Suppressor macrophage treated with lipopolysaccharide for 1 hour (primary cell): ENCODE measurements around the gene MTUS2.
"Not testable (repeated sequence)": the region's sequence is repeated elsewhere in the genome, so short reads cannot be mapped to it uniquely, and the experiment has no call there.

Source experiments
- DNase-seq, 3 donors: peaks; one replicate each; pipeline ENCODE4 v3.0.0-alpha.2; 2020 to 2022

The MTUS2 gene

DNA sequence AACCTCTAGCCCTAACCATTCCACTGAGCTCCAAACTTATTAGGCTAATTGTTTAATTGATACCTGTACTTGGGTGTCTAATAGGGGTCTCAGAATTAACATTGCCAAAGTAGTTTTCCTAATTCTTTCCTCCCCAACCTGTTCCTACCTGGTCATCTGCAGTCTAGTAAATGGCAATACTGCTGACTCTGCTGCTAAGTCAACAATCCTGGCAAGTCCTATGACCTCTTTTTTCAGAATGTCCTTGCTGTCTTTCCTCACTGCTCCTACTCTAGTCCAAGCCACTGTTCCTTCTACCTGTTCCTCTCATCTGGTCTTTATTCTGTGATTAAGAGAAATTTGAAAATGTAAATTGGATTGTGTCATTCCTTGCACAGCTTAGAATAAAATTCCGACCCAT, 143.9 kb downstream of the MTUS2 start:
- no peak for DNase-seq

DNA sequence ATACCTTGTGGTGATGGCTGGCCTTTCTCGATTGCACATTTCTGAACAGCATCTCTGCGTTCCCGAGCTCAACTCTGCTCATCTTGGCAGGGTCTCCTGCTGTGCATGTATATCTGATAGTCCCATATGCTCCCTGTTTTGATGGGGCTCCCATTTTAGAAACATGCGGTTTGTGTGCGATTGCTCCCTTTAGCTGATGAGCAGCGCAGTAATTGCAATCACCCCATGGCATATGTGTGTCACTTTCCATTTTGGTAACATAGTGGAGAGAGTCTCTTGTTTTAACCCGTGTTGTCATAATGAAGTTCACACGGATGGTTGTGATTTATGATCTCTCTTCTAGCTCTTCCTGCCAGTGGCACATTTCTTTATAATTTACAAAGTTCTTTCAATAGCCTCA, 144.7 kb downstream of the MTUS2 start:
- DNase-seq = no peak

DNA sequence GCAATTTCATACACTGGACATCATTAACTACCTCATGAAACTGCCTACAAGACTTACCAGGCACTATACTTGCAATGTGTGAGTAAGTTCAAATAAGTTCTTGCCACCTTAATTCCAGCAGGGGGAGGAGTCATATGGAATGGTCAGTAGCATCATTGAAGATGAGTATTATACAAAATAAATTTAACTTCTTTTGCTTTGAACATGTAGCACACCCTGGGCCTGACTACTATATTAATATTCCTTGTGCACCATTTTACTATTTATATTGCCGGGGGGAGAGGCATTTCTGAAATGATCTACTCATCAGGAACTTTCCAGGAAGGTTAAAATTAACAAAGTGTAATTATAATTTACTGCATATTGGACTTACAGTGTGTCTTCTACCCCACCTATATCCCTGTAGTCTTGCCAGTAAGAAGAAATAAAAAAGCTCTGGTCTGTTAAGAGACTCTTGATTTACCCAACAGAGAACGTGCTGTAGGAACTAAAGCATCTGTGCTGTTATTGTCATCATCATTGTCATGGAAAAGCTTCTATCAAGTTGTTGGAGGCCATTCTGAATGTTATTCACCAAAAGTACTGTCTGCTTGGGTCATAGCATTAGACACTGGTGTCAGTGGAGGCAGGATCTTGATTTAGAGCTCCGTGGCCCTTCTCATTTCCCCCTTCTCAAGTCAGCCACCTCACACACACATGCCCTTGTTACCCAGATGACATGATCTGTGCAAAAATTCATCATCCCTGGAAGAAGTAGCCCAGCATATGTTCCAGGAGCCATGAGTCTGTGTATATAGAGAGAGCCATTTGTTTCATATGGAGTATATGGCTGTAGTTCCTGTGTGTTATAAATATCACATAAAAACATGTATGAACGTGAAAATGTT, 147.1 kb downstream of the MTUS2 start:
- no peak for DNase-seq

DNA sequence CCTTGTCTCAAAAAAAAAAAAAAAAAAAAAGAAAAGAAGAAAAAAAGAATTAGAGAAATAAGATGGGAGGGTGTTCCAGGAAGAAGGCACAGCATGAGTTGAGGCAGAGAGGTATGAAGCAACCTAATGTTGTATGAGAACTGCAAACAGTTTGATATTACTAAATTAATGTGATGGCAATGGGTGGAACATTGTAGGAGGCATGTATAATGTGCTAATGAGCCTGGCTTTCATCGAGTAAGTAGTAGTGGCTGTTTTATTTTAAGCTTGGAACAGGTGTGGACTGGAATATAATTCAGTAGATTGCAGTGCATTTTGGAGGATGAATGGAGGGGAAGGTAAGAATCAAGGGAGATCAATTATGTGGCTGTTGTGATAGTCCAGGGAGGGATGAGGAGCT, 156.1 kb downstream of the MTUS2 start:
- no peak for DNase-seq

DNA sequence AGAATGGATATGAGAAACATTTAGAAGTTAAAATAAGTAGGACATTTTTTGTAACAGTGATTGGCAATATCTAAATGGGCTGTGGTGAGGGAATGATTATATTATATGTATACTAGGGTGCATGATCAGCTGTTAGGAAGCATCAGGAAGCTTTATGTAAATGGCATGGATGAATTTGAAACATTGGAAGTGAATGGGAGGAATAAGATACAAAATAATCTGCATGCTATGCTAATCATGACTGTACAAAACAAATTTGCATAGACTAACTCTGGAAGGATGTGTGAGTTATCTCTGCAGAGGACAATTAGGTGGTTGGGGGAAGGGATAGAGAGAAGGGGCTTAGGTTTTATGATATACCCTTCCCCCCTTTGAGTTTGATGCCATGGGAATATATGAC, 156.5 kb downstream of the MTUS2 start:
- no peak for DNase-seq

DNA sequence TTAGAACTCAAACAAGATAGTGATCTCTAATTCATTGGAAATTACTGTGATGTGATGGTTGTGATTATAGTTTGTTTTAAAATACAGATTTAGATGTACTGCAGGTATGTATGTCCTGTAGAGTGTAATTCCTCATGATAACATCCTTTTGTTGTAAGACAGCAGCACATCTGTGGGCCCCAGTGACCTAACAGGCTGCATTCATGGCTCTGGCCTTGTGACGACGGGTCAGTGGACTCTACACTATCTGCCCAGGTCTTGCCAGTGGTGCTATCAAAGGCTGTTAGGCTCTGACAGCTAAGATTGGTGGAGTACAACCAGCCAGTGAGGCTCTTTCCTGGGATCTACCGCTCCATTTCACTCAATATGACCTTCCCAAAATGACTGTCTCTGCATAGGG, 158.4 kb downstream of the MTUS2 start:
- DNase-seq = no peak

DNA sequence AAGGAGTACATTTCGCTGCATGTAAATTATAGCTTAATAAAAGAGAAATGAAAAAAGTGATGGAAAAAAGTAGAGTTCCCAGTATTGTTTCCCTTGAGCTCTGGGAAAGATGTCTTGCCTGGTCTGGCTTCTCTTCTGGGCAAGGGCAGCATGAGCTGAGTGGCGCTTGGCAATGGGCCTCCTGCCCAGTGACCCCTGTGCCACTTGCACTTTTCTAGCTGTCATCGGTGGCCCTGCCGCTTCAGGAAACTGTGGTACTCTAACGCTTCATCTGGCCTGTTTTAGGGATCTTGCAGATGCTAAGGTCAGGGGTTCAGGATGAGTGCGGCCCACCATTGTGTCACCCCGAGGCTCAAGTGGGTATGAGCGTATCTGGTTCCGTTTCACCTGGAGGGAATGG, 161.4 kb downstream of the MTUS2 start:
- no peak for DNase-seq

DNA sequence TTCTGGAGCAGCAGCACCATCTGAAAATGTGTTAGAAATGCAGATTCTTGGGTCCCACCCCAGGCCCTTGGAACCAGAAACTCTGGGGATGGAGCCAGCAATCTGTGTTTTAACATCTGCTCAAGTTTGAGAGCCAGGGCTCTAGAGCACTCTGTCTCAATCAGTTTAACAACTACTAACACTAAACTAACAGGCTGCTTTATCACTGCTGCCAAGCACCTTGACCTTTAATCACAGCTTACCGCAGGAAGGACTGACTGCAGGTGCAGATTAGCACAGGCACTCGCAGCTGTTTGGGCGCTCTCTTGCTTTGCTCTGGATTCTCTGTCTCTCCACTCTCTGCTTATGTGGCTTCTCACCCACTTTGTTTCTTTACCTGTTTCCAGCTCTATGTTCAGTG, 163.5 kb downstream of the MTUS2 start:
- DNase-seq = no peak

DNA sequence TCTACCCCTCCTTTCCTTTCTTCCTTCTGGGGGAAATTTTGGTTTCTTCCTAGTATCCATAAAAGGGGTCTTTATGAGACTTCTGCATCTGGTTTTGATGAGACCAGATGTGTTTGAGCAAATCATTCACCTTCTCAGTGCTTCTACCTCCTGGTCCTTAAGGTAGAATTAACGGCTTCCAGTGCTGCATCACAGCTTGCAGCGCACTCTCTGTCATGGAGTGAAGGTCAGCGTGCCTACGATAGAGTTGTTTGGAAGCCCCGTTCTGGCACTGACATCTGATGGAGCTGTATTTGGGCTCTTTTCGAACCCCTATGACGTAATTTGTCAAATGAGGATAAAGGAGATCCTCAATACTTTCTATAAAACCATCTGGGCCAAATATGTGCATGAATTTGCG, 164.2 kb downstream of the MTUS2 start:
- DNase-seq = no peak

DNA sequence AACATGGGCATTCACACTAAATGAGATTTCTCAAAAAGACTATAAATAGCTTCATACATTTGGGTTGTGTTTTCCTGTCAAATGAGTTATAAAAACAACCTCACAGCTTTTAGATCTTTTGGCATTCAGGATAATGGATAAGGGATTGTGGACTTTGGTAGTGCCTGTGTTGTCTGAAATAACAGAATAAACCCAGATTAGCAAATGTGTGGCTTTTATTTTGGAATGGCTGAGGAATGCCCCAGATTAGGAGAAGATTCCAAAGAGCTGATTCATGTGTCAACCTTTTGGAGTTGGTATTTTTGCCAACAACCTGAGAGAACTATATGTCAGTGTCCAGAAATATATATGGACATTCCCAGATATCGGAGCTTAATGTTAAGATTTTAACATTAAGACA, 164.7 kb downstream of the MTUS2 start:
- DNase-seq = no peak

DNA sequence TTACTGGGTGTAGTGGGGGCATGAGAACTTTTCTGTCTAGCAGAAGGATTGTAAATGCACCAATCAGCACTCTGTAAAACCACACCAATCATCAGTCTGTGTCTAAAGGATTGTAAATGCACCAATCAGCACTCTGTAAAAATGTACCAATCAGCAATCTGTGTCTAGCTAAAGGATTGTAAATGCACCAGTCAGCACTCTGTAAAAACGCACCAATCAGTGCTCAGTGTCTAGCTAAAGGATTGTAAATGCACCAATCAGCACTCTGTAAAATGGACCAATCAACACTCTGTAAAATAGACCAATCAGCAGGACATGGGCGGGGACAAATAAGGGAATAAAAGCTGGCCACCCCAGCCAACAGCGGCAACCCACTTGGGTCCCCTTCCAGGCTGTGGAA, 170.2 kb downstream of the MTUS2 start:
- not testable (repeated sequence) for DNase-seq

DNA sequence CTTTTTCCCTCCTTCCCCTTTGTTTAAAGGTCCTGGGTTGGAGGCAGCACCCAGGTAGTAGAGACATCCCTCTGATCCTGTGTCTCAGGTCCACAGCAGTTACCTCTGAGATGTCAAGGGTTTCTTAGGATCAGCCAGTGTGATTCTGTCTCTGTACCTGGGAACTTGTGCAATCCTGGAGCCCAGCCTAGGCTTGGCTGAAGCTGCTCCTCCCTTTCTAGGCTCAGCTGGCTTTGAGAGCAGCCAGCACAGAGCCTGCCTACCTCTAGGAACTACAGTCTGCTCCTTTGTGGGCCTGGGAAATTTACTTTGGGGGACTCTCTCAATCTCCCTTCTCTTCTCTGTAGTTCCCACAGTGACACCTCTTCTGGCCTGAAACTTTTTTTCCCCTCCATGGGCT, 171.6 kb downstream of the MTUS2 start:
- no peak for DNase-seq

DNA sequence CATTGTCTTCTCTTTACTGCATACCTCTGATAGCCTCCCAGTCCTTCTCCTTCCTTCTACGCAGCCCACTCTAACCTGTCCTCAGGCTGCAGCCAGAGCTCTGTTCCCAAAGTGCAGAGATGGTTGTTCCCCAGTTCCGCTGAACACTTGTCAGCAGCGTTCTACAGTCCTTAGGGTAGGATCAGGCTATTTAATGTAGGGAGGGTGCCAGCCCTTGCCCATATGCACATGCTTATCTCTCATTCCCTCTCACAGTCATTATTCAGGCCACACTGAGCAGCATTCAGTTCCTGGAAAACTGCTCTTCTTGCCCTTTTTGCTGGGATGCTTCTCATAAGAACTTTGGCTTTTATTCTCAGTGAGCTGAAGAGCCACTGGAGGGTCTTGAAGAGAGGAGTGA, 180.7 kb downstream of the MTUS2 start:
- DNase-seq = no peak

DNA sequence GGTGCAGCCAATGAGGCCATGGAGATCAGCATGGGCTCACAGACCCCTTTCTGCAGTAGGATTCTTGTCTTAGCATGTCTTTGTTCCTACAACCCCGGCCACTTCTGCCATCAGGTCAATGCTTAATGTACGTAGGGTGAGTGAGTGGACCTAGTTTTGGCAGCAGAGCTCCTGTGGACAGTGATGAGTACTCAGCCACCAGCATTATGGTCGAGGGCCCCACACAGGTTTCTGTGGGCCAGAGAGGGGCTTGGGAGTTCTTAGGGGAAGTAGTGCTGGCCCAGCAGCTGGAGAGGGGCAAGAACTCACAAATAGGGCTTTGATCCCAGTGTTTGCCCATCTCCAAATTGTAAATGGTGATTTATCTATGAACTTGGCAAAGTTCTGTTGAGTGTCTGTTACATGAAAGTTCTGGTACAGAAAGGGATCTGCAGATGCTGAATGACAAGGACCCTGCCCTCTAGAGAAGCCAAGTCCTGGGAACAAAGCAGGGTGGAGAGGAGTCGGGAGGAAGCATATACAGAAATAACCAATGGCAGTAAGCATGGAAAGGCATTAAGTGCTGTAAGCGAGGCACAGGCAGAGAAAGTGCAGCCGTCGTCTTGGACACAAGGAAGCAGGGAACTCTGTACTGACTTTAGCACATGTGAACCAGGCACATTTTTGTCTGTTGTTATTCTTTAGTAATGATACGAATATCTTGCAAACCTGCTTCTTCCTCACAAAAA, 185.1 kb downstream of the MTUS2 start:
- no peak for DNase-seq

DNA sequence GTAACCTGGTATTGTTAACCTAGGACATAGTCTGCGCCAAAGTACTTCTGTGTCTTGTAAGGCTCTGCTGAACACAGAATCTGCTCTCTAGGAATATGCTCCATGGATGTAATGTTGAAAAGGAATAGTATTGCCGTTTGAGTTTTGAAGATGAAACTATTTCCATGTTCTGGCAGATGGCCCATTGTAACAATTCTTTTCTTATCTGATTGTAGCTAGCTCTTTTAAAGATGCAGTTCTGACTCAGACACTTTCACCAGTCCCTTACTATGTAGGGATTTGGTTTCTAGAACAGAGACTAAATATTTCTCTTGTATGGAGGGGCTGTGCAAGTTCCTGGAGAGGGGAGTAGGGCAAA, 185.6 kb downstream of the MTUS2 start:
- no peak for DNase-seq

DNA sequence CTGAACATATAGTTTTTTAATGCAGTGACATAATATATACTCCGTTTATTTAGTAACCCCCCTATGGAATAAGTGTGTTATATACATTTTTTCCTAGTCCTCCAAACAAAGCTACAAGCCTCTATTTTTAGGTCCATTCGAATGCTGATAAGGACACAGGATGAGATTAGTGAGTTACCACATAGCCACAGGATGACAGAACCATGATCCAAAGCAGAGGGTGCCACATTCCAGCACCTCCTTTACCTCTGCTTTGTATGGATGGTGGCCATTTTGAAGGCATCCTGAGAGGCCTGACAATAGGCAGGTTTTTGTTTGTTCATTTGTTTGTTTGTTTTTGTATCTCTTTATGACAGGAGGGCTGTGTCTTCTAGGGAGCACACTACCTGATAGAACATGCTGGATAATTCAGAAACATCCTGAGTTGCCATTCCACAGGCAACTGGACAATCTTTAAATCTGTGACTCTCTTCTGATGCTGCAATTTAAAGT, 186.3 kb downstream of the MTUS2 start:
- DNase-seq = no peak

DNA sequence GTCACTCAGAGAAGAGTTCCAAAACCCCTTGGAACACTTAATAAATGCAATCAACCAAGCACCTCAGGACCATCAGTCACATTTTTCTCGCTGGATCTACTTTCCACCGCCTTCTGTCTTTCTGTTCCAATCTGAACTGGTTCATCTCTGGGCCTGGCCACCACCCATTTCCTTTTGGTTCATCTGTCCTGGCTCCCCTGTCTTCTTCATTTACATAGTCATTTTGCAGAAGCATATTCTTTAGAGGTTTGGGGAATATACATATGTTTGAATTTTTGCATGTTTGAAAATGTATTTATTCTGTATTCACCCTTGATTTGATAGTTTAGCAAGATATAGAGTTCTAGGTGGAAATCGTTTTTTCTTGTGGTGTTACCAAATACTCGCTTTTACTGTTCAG, 188.2 kb downstream of the MTUS2 start:
- no peak for DNase-seq

DNA sequence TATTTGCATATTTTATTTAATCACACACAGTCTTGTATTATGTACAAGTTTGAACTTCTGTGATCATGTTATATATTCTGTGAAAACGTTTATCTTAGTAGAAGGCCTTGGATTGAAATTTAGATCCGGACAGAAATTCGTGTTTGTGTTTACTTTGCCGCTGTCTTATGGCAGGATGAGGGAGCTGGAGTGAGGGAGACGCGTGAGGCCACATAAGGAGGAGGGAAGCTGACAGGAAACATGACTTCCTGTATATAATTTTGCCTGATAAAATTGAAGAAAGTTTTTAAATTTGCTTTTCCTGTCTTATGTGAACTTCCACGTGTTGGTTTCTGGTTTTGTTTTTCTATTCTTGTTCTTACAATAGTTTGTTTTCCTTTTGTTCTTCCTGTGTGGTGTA, 200.2 kb downstream of the MTUS2 start:
- no peak for DNase-seq

DNA sequence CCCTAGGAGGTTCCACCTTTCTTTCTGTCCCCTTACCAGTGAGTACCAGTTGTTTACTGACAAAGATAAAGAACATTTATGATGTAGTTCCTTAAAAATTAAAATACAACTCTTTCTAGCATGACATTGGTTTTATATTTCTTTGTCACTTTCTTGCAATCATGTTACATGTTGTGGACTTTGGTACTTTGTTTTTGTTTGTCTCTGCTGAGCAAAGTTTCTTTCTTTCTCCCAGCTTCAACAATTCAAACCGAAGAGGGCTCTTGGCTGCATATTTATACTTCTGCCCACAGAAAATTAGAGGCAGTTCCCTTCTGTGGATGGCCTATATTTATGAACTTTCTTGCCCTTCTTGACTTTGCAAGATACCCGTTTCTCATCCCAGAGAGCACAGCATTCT, 201.2 kb downstream of the MTUS2 start:
- DNase-seq = no peak

DNA sequence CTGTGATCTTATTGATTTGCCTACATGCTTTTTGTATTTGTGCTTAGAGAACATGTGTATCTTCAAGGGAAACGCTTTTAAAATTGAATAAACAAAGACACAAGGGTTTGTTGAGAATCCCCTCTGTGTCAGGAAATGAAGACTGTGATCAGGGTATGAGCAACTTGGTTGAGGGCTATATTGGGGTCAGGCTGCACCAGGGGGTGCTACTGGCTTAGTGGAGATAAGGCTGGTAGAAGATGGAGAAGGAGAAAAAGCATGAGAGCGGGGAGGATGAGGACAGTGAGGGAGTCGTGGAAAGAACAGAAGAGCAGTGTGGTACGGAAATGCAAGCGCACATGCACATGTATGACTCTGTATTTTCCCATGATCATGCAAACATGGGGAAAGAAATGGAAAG, 201.6 kb downstream of the MTUS2 start:
- DNase-seq = no peak

DNA sequence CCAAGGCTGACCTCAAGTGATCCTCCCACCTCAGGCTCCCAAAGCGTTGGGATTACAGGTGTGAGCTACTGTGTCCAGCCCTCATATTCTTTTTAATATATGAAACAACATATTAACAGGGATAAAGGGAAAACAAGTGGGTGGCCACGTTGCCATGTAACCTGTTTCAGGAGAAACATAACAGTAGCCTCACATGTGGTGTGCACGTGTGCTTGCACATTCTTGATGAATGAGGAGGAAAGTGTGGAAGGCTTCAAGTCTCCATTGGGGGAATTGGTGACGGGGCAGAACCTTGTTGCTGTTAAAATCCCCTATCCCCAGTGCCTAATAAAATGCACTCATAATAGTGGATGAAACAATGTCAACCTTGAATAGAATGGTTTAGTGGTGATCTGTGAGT, 202.3 kb downstream of the MTUS2 start:
- DNase-seq = no peak

DNA sequence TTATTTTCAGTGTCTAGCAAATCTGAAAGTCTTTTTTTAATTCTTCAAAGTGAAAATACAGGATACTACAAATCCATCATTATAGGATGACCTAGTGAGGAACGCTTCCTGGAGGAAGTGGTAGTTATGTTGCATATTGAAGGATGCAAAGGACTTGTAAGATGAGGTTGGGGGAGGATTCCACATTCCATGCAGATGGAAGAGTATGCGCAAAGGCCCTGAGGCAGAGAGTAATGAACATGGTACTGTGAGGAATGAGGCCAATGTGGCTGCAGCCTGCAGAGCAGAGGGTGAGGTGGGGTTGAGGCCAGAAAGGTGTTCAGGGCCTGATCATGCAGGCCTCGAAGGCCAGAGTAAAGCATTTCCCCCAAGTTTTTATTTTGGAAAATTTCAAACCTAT, 202.8 kb downstream of the MTUS2 start:
- DNase-seq = no peak

DNA sequence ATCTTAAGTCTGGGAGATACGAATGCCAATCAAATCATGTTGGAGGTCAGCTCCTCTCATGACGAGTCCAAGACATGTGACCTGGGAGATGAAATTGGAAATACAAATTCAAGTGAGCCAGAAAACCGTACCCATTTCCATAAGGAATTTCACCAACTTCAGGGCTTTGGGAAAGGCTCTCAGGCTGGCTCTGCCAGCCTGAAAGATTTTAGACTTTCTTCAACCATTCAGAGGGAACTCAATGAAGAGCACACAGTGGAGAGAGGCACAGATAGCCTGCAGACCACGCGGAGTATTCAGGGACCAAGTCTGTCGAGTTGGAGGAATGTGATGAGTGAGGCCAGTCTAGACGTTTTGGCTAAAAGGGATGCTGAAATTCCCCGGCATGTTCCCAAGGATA, 204.6 kb downstream of the MTUS2 start:
- DNase-seq = no peak

DNA sequence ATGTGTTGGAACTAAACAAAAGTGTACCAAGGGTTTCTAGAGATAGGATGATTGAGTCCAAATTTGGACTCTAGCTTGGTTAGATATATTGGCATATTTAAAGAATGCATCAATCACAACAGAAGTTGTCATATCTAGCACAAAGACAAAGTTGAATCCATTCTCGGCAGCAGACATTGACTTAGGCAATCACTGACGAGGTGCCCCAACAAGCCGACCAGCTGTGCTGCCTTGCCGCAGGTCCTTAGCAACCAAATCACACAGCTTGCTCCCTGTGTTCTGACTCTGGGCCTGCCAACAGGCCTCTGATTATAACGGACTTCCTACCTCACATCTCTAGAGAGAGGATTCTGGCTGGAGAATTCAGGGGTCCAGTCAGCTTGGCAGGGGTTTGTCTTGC, 208.7 kb downstream of the MTUS2 start:
- no peak for DNase-seq

DNA sequence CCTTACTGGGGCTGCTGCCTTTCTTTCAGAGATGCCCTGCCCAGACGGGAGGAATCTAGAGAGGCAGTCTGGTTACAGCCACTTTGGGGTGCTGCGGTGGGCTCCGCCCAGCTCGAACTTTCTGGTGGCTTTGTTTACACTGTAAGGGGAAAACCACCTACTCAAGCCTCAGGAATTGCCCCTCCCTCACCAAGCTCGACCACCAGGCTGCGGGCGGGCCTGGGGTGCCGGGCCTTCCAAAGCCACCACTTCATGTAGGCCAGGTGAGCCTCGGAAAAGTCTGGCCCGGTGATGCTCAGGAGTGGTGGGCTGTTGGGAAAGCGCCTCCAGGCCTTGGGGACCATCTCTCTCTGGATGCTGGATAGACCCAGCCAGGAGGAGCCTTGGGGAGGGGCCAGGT, 218.6 kb downstream of the MTUS2 start:
- no peak for DNase-seq
